ENCODE results near the gene TRIM71. TPM values are rescaled to one million over a fixed set of nuclear protein-coding genes. Genes with fewer than 3 reads are reported as not detected.
A peak's percentile ranks its signal among the peaks of the same experiment; 100 is the strongest.

Gene TRIM71
- polyA plus RNA-seq, 1 donor (not counting 4 experiments of a cell fraction or from before 2014, with no cell fraction given) = not detected

DNA sequence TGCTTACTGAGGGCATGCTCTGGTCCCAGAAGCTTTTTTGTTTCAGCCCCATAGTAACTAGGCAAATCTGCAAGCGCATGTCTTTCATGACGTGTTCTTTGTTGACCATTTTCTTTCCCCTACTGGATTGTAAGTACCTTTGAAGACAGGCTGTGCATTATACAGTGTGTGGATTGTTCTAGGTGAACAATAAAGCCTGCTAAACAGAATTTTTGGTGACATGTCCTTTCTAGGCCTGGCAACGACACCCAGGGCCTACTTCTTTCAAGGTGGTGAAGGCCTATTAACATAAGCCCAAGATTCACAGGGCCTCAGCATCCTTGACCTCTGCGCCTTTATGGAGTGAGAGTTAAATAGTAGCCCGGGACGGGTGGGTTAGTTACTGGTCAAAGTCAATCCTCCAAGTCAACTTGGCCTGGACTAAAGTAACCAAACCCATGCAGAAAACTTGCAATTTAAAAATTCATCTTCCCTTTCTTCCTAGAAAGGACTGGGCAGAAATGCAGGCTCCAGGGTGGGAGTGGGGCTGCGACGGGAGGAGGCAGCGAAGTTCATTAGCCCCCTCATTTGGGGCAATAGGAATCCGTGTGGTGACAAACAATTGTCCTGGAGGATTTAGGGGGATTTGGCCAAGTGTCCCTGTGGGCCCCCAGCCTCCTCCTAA is 37.6 kb upstream of the TRIM71 start:
- no peaks in the 10 kb centered on the region for H3K27me3 ChIP-seq (ENCODE audit: control insufficient read depth, extremely low read depth, insufficient read depth, low read length)
- peak overlapping the region; percentile 96 for H3K4me2 ChIP-seq (ENCODE audit: control insufficient read depth, extremely low read depth, insufficient read depth, low read depth, low read length)
- DNase-seq (ENCODE audit: low read depth, low spot score) (no peak), FAIRE-seq (no peak)
- no peaks in the 10 kb centered on the region for H3K36me3 ChIP-seq (ENCODE audit: control insufficient read depth in 2 of 2, extremely low read depth in 1 of 2, insufficient read depth in 2 of 2, low read length in 2 of 2)
- no peak overlapping the region for H2AFZ ChIP-seq (ENCODE audit: control insufficient read depth, low read length)
- no peaks in the 10 kb centered on the region for H3K4me1 ChIP-seq (ENCODE audit: control insufficient read depth, extremely low read depth, insufficient read depth, low read length)
- no peak overlapping the region for H3K4me3 ChIP-seq (ENCODE audit: control insufficient read depth in 2 of 3, extremely low read depth in 1 of 3, insufficient read depth in 2 of 3, low read depth in 1 of 3, low read length in 3 of 3)
- H3K9me1 ChIP-seq (ENCODE audit: control insufficient read depth, extremely low read depth, insufficient read depth, low read length) = no peaks in the 10 kb centered on the region
- TF ChIP-seq EZH2 (IDR thresholded peaks at IDR 0.05; ENCODE audit: low read length) (no peak), CTCF (optimal IDR thresholded peaks at IDR 0.05 in 1 of 3, IDR thresholded peaks at IDR 0.05 in 1 of 3, conservative IDR thresholded peaks at IDR 0.05 in 1 of 3; ENCODE audit: extremely low read depth in 1 of 3, insufficient read depth in 2 of 3, low read length in 3 of 3) (no peak)
- H3K27ac ChIP-seq (ENCODE audit: control insufficient read depth, insufficient read depth, low read length) = no peak overlapping the region
- no peak overlapping the region for H3K9ac ChIP-seq (ENCODE audit: control insufficient read depth, extremely low read depth, insufficient read depth, low read length)
- dilution Hi-C loops (cut with MboI; ENCODE audit: extremely low pct_ligation_motif_present, low sequenced_read_pairs) = no loop called here
- no peaks in the 10 kb centered on the region for H3K79me2 ChIP-seq (ENCODE audit: control insufficient read depth, insufficient read depth, low read length)
- no peaks in the 10 kb centered on the region for H3K9me3 ChIP-seq (ENCODE audit: control insufficient read depth, low read depth, low read length)
- H4K20me1 ChIP-seq (ENCODE audit: control insufficient read depth, extremely low read depth, insufficient read depth, low read length) = no peaks in the 10 kb centered on the region

DNA sequence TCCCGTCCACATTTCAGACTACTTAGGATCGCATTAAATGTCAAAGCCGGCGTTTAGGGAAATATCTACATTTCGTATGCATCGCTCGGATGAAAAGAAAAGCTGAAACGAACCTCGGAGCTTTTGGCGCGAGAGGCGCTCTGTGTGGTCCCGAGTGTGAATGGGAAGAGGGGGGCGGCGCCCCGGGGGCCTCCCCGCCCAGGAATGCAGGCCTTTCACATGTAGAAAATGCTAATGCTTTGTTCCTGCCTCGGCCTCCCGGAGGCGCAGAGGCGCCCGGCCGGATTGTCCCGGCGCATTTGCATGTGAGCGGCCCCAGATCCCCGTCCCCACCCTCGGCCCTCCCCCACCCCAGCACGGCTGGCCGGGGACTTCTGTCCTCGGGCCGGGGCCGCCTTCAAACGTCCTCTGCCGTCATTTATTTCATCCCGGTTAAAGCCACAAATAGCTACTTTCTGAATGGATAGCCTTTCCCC is 37.0 kb upstream of the TRIM71 start:
- H3K27me3 ChIP-seq (ENCODE audit: control insufficient read depth, extremely low read depth, insufficient read depth, low read length) = no peaks in the 10 kb centered on the region
- no peaks in the 10 kb centered on the region for H3K4me1 ChIP-seq (ENCODE audit: control insufficient read depth, extremely low read depth, insufficient read depth, low read length)
- no peaks in the 10 kb centered on the region for H3K9me1 ChIP-seq (ENCODE audit: control insufficient read depth, extremely low read depth, insufficient read depth, low read length)
- peak overlapping the region; percentile 96 for H3K4me2 ChIP-seq (ENCODE audit: control insufficient read depth, extremely low read depth, insufficient read depth, low read depth, low read length)
- no peaks in the 10 kb centered on the region for H3K9me3 ChIP-seq (ENCODE audit: control insufficient read depth, low read depth, low read length)
- no peaks in the 10 kb centered on the region for H3K79me2 ChIP-seq (ENCODE audit: control insufficient read depth, insufficient read depth, low read length)
- no peak for FAIRE-seq
- no peak for DNase-seq (ENCODE audit: low read depth, low spot score)
- TF ChIP-seq CTCF (optimal IDR thresholded peaks at IDR 0.05 in 1 of 3, IDR thresholded peaks at IDR 0.05 in 1 of 3, conservative IDR thresholded peaks at IDR 0.05 in 1 of 3; ENCODE audit: extremely low read depth in 1 of 3, insufficient read depth in 2 of 3, low read length in 3 of 3) (peak in 2 of 3 experiments; percentile 5 to 31), EZH2 (IDR thresholded peaks at IDR 0.05; ENCODE audit: low read length) (no peak)
- H3K4me3 ChIP-seq (ENCODE audit: control insufficient read depth in 2 of 3, extremely low read depth in 1 of 3, insufficient read depth in 2 of 3, low read depth in 1 of 3, low read length in 3 of 3) = peak overlapping the region; percentile 50 to 89 (median 80)
- H2AFZ ChIP-seq (ENCODE audit: control insufficient read depth, low read length) = peak overlapping the region; percentile 89
- no peaks in the 10 kb centered on the region for H4K20me1 ChIP-seq (ENCODE audit: control insufficient read depth, extremely low read depth, insufficient read depth, low read length)
- dilution Hi-C loops (cut with MboI; ENCODE audit: extremely low pct_ligation_motif_present, low sequenced_read_pairs) = no loop called here
- H3K9ac ChIP-seq (ENCODE audit: control insufficient read depth, extremely low read depth, insufficient read depth, low read length) = peak overlapping the region; percentile 56
- H3K36me3 ChIP-seq (ENCODE audit: control insufficient read depth in 2 of 2, extremely low read depth in 1 of 2, insufficient read depth in 2 of 2, low read length in 2 of 2) = no peaks in the 10 kb centered on the region
- no peak overlapping the region for H3K27ac ChIP-seq (ENCODE audit: control insufficient read depth, insufficient read depth, low read length)

Data from keratinocyte (primary cell).